ENCODE measurements around the gene TIMM21. TPM values are rescaled to one million over a fixed set of nuclear protein-coding genes. Genes with fewer than 3 reads are reported as not detected.

Gene TIMM21
- total RNA-seq, 2 experiments from 2014 or later: 25.2 to 30.8 TPM

DNA sequence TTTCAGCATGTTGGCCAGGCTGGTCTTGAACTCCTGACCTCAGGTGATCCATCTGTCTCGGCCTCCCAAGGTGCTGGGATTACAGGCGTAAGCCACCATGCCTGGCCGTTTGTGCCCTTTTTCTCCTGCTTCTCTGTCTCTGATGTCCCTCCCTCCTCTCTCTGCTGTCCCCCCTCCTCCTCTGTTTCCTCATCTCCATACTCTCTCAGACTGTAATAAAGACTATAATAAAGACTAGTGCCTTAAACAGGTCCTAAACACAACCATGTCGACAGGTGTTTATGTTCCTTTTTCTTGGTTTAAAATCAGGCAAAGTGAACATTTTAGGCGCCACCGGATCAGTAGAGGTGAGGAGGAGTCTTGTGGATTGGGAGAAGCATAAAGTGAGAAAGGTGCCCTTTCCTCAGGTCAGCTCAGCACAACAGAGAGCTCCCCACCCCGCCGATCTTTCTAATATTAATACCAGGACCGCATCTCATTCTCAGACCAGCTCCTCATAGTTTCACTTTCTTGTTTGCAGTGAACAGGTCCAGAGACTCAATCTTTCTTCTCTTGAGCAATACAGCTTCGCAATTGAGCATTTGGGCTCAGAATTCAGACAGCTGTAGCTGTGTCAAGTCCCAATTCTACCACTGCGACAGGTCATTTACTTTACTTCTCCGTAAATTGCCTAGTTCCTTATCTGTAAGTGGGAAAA is 23.7 kb downstream of the TIMM21 start:
- Histone ChIP-seq H3K36me3 (ENCODE audit: insufficient read depth, low read length) (no peaks in the 10 kb centered on the region), H4K20me1 (ENCODE audit: insufficient read depth, low read length) (no peaks in the 10 kb centered on the region), H3K9me2 (ENCODE audit: insufficient read depth, low read length) (no peaks in the 10 kb centered on the region), H2AFZ (ENCODE audit: low read length) (no peak overlapping the region), H3K27ac (ENCODE audit: low read depth, low read length, poor library complexity, severe bottlenecking) (no peak overlapping the region), H3K79me2 (ENCODE audit: insufficient read depth, low read depth, low read length) (no peaks in the 10 kb centered on the region), H3K9me3 (ENCODE audit: low read length) (no peaks in the 10 kb centered on the region), H3K4me1 (ENCODE audit: insufficient read depth, low read length, poor library complexity, severe bottlenecking) (no peaks in the 10 kb centered on the region), H3K4me3 (ENCODE audit: low read depth, low read length, poor library complexity, severe bottlenecking) (no peak overlapping the region), H3K4me2 (ENCODE audit: low read length) (peak overlapping the region; percentile 20; the same call in 1 of the 2 replicates)
- no peak for TF ChIP-seq EZH2phosphoT487 (IDR thresholded peaks at IDR 0.05; ENCODE audit: borderline replicate concordance, low read depth, low read length)
- TF ChIP-seq, protein P1, sequence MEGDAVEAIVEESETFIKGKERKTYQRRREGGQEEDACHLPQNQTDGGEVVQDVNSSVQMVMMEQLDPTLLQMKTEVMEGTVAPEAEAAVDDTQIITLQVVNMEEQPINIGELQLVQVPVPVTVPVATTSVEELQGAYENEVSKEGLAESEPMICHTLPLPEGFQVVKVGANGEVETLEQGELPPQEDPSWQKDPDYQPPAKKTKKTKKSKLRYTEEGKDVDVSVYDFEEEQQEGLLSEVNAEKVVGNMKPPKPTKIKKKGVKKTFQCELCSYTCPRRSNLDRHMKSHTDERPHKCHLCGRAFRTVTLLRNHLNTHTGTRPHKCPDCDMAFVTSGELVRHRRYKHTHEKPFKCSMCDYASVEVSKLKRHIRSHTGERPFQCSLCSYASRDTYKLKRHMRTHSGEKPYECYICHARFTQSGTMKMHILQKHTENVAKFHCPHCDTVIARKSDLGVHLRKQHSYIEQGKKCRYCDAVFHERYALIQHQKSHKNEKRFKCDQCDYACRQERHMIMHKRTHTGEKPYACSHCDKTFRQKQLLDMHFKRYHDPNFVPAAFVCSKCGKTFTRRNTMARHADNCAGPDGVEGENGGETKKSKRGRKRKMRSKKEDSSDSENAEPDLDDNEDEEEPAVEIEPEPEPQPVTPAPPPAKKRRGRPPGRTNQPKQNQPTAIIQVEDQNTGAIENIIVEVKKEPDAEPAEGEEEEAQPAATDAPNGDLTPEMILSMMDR (conservative IDR thresholded peaks at IDR 0.05; ENCODE audit: low read length): no peak
- POLR2A ChIA-PET: no interaction called here
- intact Hi-C loops (cut with micrococcal nuclease; ENCODE audit: unreplicated experiment): no loop called here
- DNase-seq (ENCODE audit: low spot score): no peak
- BruUV-seq (replicated peaks): no TSS peak
- CTCF ChIA-PET (ENCODE audit: unreplicated experiment): interaction anchor here (0.6 kb wide), 1 partner anchor 19 kb away, joined by 3 read pairs; no protein-coding TSS in a partner anchor

DNA sequence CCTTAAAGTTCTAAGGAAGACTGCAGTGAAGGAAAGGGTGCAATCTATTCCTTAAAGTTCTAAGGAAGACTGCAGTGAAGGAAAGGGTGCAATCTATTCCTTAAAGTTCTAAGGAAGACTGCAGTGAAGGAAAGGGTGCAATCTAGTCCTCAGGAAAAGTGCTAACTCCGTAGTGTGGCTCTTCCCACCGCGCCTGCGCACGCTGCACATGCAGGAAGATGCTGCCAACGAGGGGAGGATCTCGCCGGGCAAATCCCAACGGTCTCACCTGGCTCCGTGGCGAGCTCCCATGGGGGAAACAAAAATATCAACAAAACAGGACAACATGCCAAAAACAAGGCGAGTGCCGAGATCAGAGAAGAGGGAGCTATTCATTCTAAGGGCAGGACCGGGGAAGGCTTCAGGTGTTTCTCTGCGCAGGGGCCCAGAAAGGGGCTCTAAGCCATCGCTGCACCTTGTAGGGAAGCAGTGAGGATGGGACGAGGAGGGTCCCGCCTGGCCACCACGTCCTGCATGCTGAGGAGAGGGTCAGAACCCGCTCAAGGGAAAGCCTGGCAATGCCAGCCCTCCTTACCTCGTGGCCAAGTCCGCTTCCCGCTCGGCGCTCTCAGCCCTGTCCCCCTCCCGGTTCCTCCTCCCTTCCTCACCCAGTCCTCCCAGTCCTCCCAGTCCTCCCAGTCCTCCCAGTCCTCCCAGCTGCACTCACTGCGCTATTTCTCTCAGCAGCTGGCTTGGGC is 24.5 kb downstream of the TIMM21 start:
- Histone ChIP-seq H3K4me2 (ENCODE audit: low read length) (no peak overlapping the region), H3K9me3 (ENCODE audit: low read length) (no peaks in the 10 kb centered on the region), H3K9me2 (ENCODE audit: insufficient read depth, low read length) (no peaks in the 10 kb centered on the region), H3K4me3 (ENCODE audit: low read depth, low read length, poor library complexity, severe bottlenecking) (no peak overlapping the region), H3K27ac (ENCODE audit: low read depth, low read length, poor library complexity, severe bottlenecking) (no peak overlapping the region), H4K20me1 (ENCODE audit: insufficient read depth, low read length) (no peaks in the 10 kb centered on the region), H3K36me3 (ENCODE audit: insufficient read depth, low read length) (no peaks in the 10 kb centered on the region), H3K4me1 (ENCODE audit: insufficient read depth, low read length, poor library complexity, severe bottlenecking) (no peaks in the 10 kb centered on the region), H3K79me2 (ENCODE audit: insufficient read depth, low read depth, low read length) (no peaks in the 10 kb centered on the region), H2AFZ (ENCODE audit: low read length) (no peak overlapping the region)
- intact Hi-C loops (cut with micrococcal nuclease; ENCODE audit: unreplicated experiment): no loop called here
- no peak for DNase-seq (ENCODE audit: low spot score)
- TF ChIP-seq, protein P1 (conservative IDR thresholded peaks at IDR 0.05; ENCODE audit: low read length): no peak
- TF ChIP-seq EZH2phosphoT487 (IDR thresholded peaks at IDR 0.05; ENCODE audit: borderline replicate concordance, low read depth, low read length): no peak
- ChIA-PET CTCF (ENCODE audit: unreplicated experiment) (no interaction called here), POLR2A (no interaction called here)
- no TSS peak for BruUV-seq (replicated peaks)

DNA sequence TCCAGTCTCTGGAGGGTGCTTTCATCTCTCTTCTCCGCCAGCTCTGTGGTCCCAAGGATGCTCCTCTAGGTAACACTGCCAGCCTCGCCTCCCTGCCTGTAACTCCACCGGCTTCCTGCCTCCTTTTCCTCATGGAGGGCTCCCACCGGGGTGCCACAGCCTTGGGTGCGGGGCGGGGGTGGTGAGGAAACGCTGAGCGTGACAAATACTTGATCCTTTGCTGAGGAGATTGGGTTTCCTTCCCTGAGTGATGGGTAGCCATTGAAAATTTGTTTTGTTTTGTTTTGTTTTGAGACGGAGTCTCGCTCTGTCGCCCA is 25.1 kb downstream of the TIMM21 start:
- CTCF ChIA-PET (ENCODE audit: unreplicated experiment): no interaction called here
- intact Hi-C loops (cut with micrococcal nuclease; ENCODE audit: unreplicated experiment): no loop called here
- no peak overlapping the region for H3K4me3 ChIP-seq (ENCODE audit: low read depth, low read length, poor library complexity, severe bottlenecking)
- no peaks in the 10 kb centered on the region for H4K20me1 ChIP-seq (ENCODE audit: insufficient read depth, low read length)
- H2AFZ ChIP-seq (ENCODE audit: low read length): no peak overlapping the region
- TF ChIP-seq, protein P1 (conservative IDR thresholded peaks at IDR 0.05; ENCODE audit: low read length): no peak
- no peak for TF ChIP-seq EZH2phosphoT487 (IDR thresholded peaks at IDR 0.05; ENCODE audit: borderline replicate concordance, low read depth, low read length)
- no peaks in the 10 kb centered on the region for H3K4me1 ChIP-seq (ENCODE audit: insufficient read depth, low read length, poor library complexity, severe bottlenecking)
- no peak for DNase-seq (ENCODE audit: low spot score)
- H3K79me2 ChIP-seq (ENCODE audit: insufficient read depth, low read depth, low read length): no peaks in the 10 kb centered on the region
- no peaks in the 10 kb centered on the region for H3K36me3 ChIP-seq (ENCODE audit: insufficient read depth, low read length)
- no peak overlapping the region for H3K4me2 ChIP-seq (ENCODE audit: low read length)
- H3K9me3 ChIP-seq (ENCODE audit: low read length): no peaks in the 10 kb centered on the region
- POLR2A ChIA-PET: no interaction called here
- H3K27ac ChIP-seq (ENCODE audit: low read depth, low read length, poor library complexity, severe bottlenecking): no peak overlapping the region
- no TSS peak for BruUV-seq (replicated peaks)
- H3K9me2 ChIP-seq (ENCODE audit: insufficient read depth, low read length): no peaks in the 10 kb centered on the region
